ENCODE data around the gene RNF149. TPM values are rescaled to one million over a fixed set of nuclear protein-coding genes. Genes with fewer than 3 reads are reported as not detected.

Gene RNF149
- total and polyA plus RNA-seq, 9 of the 15 experiments (the other 6 are each of a cell fraction or from before 2014, with no cell fraction given) = 9.0 to 31.5 (median 22.8) TPM

- no peak for TF ChIP-seq ZNF592 (IDR thresholded peaks at IDR 0.05)
- TF ChIP-seq COPS2 (conservative IDR thresholded peaks at IDR 0.05) = no peak
- TF ChIP-seq ELF2 (CRISPR knock-in tag; IDR thresholded peaks at IDR 0.05) = peak; percentile 55; the same call in 1 of the 2 replicates
- no peak for TF ChIP-seq BCLAF1 (IDR thresholded peaks at IDR 0.05; ENCODE audit: borderline replicate concordance in 1 of 2, control insufficient read depth in 1 of 2, low read depth in 2 of 2, low read length in 1 of 2)
Measured at GRCh38 chr2:101253013-101253702, 55.3 kb downstream of the RNF149 start (continued).
